ENCODE results near the gene PTOV1. TPM values are rescaled to one million over a fixed set of nuclear protein-coding genes. Genes with fewer than 3 reads are reported as not detected.
A peak's percentile ranks its signal among the peaks of the same experiment; 100 is the strongest.

PTOV1 gene
- total RNA-seq, 2 donors from 2014 or later, result 64.6 to 81.0 TPM

- Histone ChIP-seq H3K27me3 (no peaks in the 10 kb centered on the region), H3K27ac (peak overlapping the region; percentile 99 to 100), H3K4me1 (peaks cover 0 to 37% of the 10 kb centered on the region in 2 donors), H3K36me3 (peaks cover 2% of the 10 kb centered on the region), H3K9me3 (no peaks in the 10 kb centered on the region), H3K4me3 (peak overlapping the region; percentile 75 to 94)
- no peak for DNase-seq (ENCODE audit: low spot score)
- TF ChIP-seq CTCF (IDR thresholded peaks at IDR 0.05), result no peak
Measured at GRCh38 chr19:49849433-49850220, 1.3 kb upstream of the PTOV1 start.

- no peaks in the 10 kb centered on the region for H3K9me3 ChIP-seq
- H3K4me1 ChIP-seq, result peaks cover 0 to 37% of the 10 kb centered on the region in 2 donors
- no peak for TF ChIP-seq CTCF (IDR thresholded peaks at IDR 0.05)
- H3K4me3 ChIP-seq, result peak overlapping the region; percentile 75 to 94
- peaks cover 8% of the 10 kb centered on the region for H3K36me3 ChIP-seq
- no peaks in the 10 kb centered on the region for H3K27me3 ChIP-seq
- H3K27ac ChIP-seq, result peak overlapping the region; percentile 99 to 100
- DNase-seq (ENCODE audit: low spot score), result no peak
Measured at GRCh38 chr19:49850221-49850486, 805 bp upstream of the PTOV1 start.

- H3K4me3 ChIP-seq, result peak overlapping the region; percentile 75 to 94
- peaks cover 0 to 37% of the 10 kb centered on the region in 2 donors for H3K4me1 ChIP-seq
- TF ChIP-seq CTCF (IDR thresholded peaks at IDR 0.05), result no peak
- H3K27me3 ChIP-seq, result no peaks in the 10 kb centered on the region
- peaks cover 19% of the 10 kb centered on the region for H3K36me3 ChIP-seq
- no peak for DNase-seq (ENCODE audit: low spot score)
- H3K27ac ChIP-seq, result peak overlapping the region; percentile 99 to 100
- H3K9me3 ChIP-seq, result no peaks in the 10 kb centered on the region
Measured at GRCh38 chr19:49851456-49852259, 699 bp downstream of the PTOV1 start.

GRCh38 chr19:49852631-49853126 lies 1.7 kb downstream of the PTOV1 start:
- H3K4me1 ChIP-seq, result peaks cover 0 to 37% of the 10 kb centered on the region in 2 donors
- H3K4me3 ChIP-seq, result peak overlapping the region in 1 of 2 donors; percentile 94
- no peak overlapping the region for H3K27ac ChIP-seq
- no peak for DNase-seq (ENCODE audit: low spot score)
- no peak for TF ChIP-seq CTCF (IDR thresholded peaks at IDR 0.05)
- H3K27me3 ChIP-seq, result no peaks in the 10 kb centered on the region
- H3K9me3 ChIP-seq, result no peaks in the 10 kb centered on the region
- H3K36me3 ChIP-seq, result peaks cover 29% of the 10 kb centered on the region

GRCh38 chr19:49853852-49854377 lies 3.0 kb downstream of the PTOV1 start:
- TF ChIP-seq CTCF (IDR thresholded peaks at IDR 0.05), result no peak
- no peak for DNase-seq (ENCODE audit: low spot score)
- H3K4me1 ChIP-seq, result peaks cover 0 to 37% of the 10 kb centered on the region in 2 donors
- no peak overlapping the region for H3K27ac ChIP-seq
- no peaks in the 10 kb centered on the region for H3K27me3 ChIP-seq
- no peak overlapping the region for H3K4me3 ChIP-seq
- no peaks in the 10 kb centered on the region for H3K9me3 ChIP-seq
- H3K36me3 ChIP-seq, result peaks cover 41% of the 10 kb centered on the region
